ENCODE measurements around the gene TMEM140.
"Not testable (repeated sequence)": the region's sequence is repeated elsewhere in the genome, so short reads cannot be mapped to it uniquely, and the experiment has no call there.

DNA sequence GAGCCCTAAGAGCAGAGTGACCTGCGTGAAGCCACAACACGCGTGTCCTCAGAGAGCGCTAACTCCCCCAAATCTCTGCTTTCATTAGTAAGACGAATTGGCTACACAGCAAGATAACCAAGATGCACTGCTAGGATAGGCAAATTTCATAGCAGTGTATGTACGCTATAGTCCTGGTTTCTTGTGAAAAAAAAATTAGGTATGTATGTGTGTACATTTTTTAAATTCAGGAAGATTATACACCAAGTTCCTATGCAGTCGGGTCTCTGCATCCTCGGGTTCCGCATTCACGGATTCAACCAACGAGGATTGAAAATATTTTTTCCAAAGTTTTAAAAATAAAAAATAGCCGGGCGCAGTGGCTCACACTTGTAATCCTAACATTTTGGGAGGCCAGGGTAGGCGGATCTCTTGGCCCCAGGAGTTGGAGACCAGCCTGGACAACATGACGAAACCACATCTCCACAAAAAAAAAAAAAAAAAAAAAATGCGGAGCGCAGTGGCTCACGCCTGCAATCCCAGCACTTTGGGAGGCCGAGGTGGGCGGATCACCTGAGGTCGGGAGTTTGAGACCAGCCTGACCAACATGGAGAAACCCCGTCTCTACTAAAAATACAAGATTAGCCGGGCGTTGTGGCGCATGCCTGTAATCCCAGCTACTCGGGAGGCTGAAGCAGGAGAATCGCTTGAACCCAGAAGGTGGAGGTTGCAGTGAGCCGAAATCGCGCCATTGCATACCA, 64.2 kb downstream of the TMEM140 start:
- not testable (repeated sequence) for TF ChIP-seq EZH2phosphoT487 (IDR thresholded peaks at IDR 0.05; ENCODE audit: insufficient read depth, low read depth); EZH2 (IDR thresholded peaks at IDR 0.05; ENCODE audit: insufficient read depth, poor library complexity, severe bottlenecking)

Data from GM23248 (cell line).